HEK293 (cell line): ENCODE results near the gene CTNNB1.

Source experiments
- CTCF ChIA-PET: fragments of 350-600 bp; formaldehyde crosslinking; extraction: SDS; loops from one replicate; lab custom pipeline; 2021; ENCODE audit warnings: antibody characterized with exemption; lab: Yijun Ruan, JAX
- POLR2A ChIA-PET: fragments of 300-600 bp; formaldehyde crosslinking; extraction: SDS; loops from one replicate; lab custom pipeline; 2020; ENCODE audit warnings: antibody characterized with exemption, inconsistent platforms; lab: Yijun Ruan, JAX
- H3K27ac ChIP-seq: fragments of 200-500 bp; sonication (Bioruptor generic); 2 replicates; pipeline ENCODE4 v1.5.1; 2014; ENCODE audit warnings: low read depth, low read length, control low read depth, inconsistent platforms; ENCODE audit errors: extremely low read depth
- H3K36me3 ChIP-seq, 2 experiments: fragments of 200-500 bp in 1 of 2; sonication (Bioruptor generic) in 1 of 2; 1 replicate in 1 of 2; 2 replicates in 1 of 2; pipeline ENCODE4 v1.5.1; 2014 to 2017; ENCODE audit warnings: inconsistent platforms in 2 of 2, low read length in 2 of 2; ENCODE audit not compliant: control insufficient read depth in 2 of 2, insufficient read depth in 1 of 2
- H3K4me1 ChIP-seq: fragments of 200-500 bp; sonication (Bioruptor generic); 2 replicates; pipeline ENCODE4 v1.5.1; 2014; ENCODE audit warnings: mild to moderate bottlenecking, low read length, inconsistent platforms; ENCODE audit not compliant: control insufficient read depth, insufficient read depth
- H3K4me3 ChIP-seq: 2 replicates; pipeline ENCODE4 v1.5.1; 2011; ENCODE audit warnings: low read depth, mild to moderate bottlenecking, control low read depth, low read length, moderate library complexity
- H3K9me3 ChIP-seq: fragments of 200-500 bp; sonication (Bioruptor generic); 2 replicates; pipeline ENCODE4 v1.5.1; 2014; ENCODE audit warnings: low read depth, low read length, inconsistent platforms; ENCODE audit not compliant: control insufficient read depth, insufficient read depth
- BCL11A ChIP-seq: fragments of 450-650 bp; formaldehyde crosslinking; IDR thresholded peaks from 2 replicates; pipeline ENCODE4 v1.5.1; 2016; ENCODE audit warnings: low read depth, missing biosample characterization, missing genetic modification characterization
- HOXA7 ChIP-seq: sonication (generic); formaldehyde crosslinking; IDR thresholded peaks from 2 replicates; pipeline ENCODE4 v1.8.1; 2022; ENCODE audit warnings: missing genetic modification reagents, borderline replicate concordance
- HOXD13 ChIP-seq: sonication (generic); formaldehyde crosslinking; IDR thresholded peaks from 2 replicates; pipeline ENCODE4 v1.8.0; 2022; ENCODE audit warnings: missing genetic modification reagents, borderline replicate concordance
- IKZF3 ChIP-seq: fragments of 450-650 bp; IDR thresholded peaks from 2 replicates; pipeline ENCODE4 v1.5.0; 2018; ENCODE audit warnings: missing biosample characterization, mild to moderate bottlenecking, missing genetic modification characterization, moderate library complexity
- KLF16 ChIP-seq: fragments of 450-650 bp; formaldehyde crosslinking; IDR thresholded peaks from 2 replicates; pipeline ENCODE4 v1.5.1; 2017; ENCODE audit warnings: missing biosample characterization, missing genetic modification characterization
- OVOL3 ChIP-seq: fragments of 450-650 bp; formaldehyde crosslinking; IDR thresholded peaks from 2 replicates; pipeline ENCODE4 v1.5.1; 2016; ENCODE audit warnings: missing biosample characterization, missing genetic modification characterization
- YY1 ChIP-seq: fragments of 450-650 bp; formaldehyde crosslinking; IDR thresholded peaks from 2 replicates; pipeline ENCODE4 v1.5.1; 2018; ENCODE audit warnings: missing biosample characterization, missing genetic modification characterization
- ZFHX2 ChIP-seq: fragments of 450-650 bp; formaldehyde crosslinking; conservative IDR thresholded peaks from 2 replicates; pipeline ENCODE4 v1.5.1; 2016; ENCODE audit warnings: missing biosample characterization, missing genetic modification characterization
- ZFP37 ChIP-seq: fragments of 450-650 bp; formaldehyde crosslinking; IDR thresholded peaks from 2 replicates; pipeline ENCODE4 v1.5.1; 2016; ENCODE audit warnings: missing biosample characterization, missing genetic modification characterization
- ZNF10 ChIP-seq: fragments of 450-650 bp; formaldehyde crosslinking; IDR thresholded peaks from 2 replicates; pipeline ENCODE4 v1.5.1; 2017; ENCODE audit warnings: missing biosample characterization, missing genetic modification characterization
- ZNF140 ChIP-seq: fragments of 450-650 bp; formaldehyde crosslinking; IDR thresholded peaks from 2 replicates; pipeline ENCODE4 v1.5.1; 2016; ENCODE audit warnings: missing biosample characterization, missing genetic modification characterization
- ZNF184 ChIP-seq: fragments of 450-650 bp; IDR thresholded peaks from 2 replicates; pipeline ENCODE4 v1.5.1; 2018; ENCODE audit warnings: missing biosample characterization, mild to moderate bottlenecking, missing genetic modification characterization
- ZNF292 ChIP-seq: fragments of 450-650 bp; formaldehyde crosslinking; IDR thresholded peaks from 2 replicates; pipeline ENCODE4 v1.5.1; 2016; ENCODE audit warnings: low read depth, missing biosample characterization, missing genetic modification characterization, borderline replicate concordance
- ZNF324 ChIP-seq: fragments of 450-650 bp; formaldehyde crosslinking; IDR thresholded peaks from 2 replicates; pipeline ENCODE4 v1.5.1; 2016; ENCODE audit warnings: missing biosample characterization, missing genetic modification characterization
- ZNF37A ChIP-seq: fragments of 450-650 bp; IDR thresholded peaks from 2 replicates; pipeline ENCODE4 v1.5.1; 2018; ENCODE audit warnings: missing biosample characterization, missing genetic modification characterization
- ZNF423 ChIP-seq: fragments of 450-650 bp; formaldehyde crosslinking; IDR thresholded peaks from 2 replicates; pipeline ENCODE4 v1.5.1; 2016; ENCODE audit warnings: missing biosample characterization, missing genetic modification characterization
- ZNF558 ChIP-seq: fragments of 450-650 bp; formaldehyde crosslinking; IDR thresholded peaks from 2 replicates; pipeline ENCODE4 v1.5.1; 2016; ENCODE audit warnings: missing biosample characterization, missing genetic modification characterization
- ZNF654 ChIP-seq: fragments of 450-650 bp; formaldehyde crosslinking; IDR thresholded peaks from 2 replicates; pipeline ENCODE4 v1.5.1; 2016; ENCODE audit warnings: low read depth, missing biosample characterization, missing genetic modification characterization
- ZNF664 ChIP-seq: fragments of 450-650 bp; formaldehyde crosslinking; IDR thresholded peaks from 2 replicates; pipeline ENCODE4 v1.5.1; 2016; ENCODE audit warnings: missing biosample characterization, missing genetic modification characterization
- ZNF670 ChIP-seq: fragments of 450-650 bp; formaldehyde crosslinking; IDR thresholded peaks from 2 replicates; pipeline ENCODE4 v1.5.1; 2016; ENCODE audit warnings: missing biosample characterization, missing genetic modification characterization, low read depth
- ZNF776 ChIP-seq: fragments of 450-650 bp; formaldehyde crosslinking; IDR thresholded peaks from 2 replicates; pipeline ENCODE4 v1.5.0; 2017; ENCODE audit warnings: missing biosample characterization, missing genetic modification characterization, borderline replicate concordance
- ZXDB ChIP-seq: fragments of 450-650 bp; formaldehyde crosslinking; IDR thresholded peaks from 2 replicates; pipeline ENCODE4 v1.5.1; 2016; ENCODE audit warnings: missing biosample characterization, missing genetic modification characterization
- TF ChIP-seq, protein P1 (sequence below): sonication (generic); formaldehyde crosslinking; IDR thresholded peaks from 2 replicates; pipeline ENCODE4 v1.8.1; 2022; ENCODE audit warnings: mild to moderate bottlenecking, moderate library complexity, missing genetic modification reagents
- TF ChIP-seq, protein P2 (sequence below): fragments of 450-650 bp; formaldehyde crosslinking; IDR thresholded peaks from 2 replicates; pipeline ENCODE4 v1.5.1; 2016; ENCODE audit warnings: missing biosample characterization, missing genetic modification characterization, low read depth
- TF ChIP-seq, protein P3 (sequence below): IDR thresholded peaks from 2 replicates; pipeline ENCODE4 v1.6.1; 2011; ENCODE audit warnings: mild to moderate bottlenecking, low read depth, low read length, borderline replicate concordance
- TF ChIP-seq, protein P4 (sequence below): fragments of 450-650 bp; formaldehyde crosslinking; optimal IDR thresholded peaks from 2 replicates; pipeline ENCODE3; 2016; ENCODE audit warnings: missing biosample characterization, mild to moderate bottlenecking, missing genetic modification characterization
- TF ChIP-seq, protein P5 (sequence below): fragments of 450-650 bp; formaldehyde crosslinking; IDR thresholded peaks from 2 replicates; pipeline ENCODE4 v1.5.1; 2016; ENCODE audit warnings: missing biosample characterization, missing genetic modification characterization
- TF ChIP-seq, protein P6 (sequence below): fragments of 450-650 bp; formaldehyde crosslinking; IDR thresholded peaks from 2 replicates; pipeline ENCODE4 v1.5.1; 2017; ENCODE audit warnings: missing biosample characterization, missing genetic modification characterization

The CTNNB1 gene

DNA sequence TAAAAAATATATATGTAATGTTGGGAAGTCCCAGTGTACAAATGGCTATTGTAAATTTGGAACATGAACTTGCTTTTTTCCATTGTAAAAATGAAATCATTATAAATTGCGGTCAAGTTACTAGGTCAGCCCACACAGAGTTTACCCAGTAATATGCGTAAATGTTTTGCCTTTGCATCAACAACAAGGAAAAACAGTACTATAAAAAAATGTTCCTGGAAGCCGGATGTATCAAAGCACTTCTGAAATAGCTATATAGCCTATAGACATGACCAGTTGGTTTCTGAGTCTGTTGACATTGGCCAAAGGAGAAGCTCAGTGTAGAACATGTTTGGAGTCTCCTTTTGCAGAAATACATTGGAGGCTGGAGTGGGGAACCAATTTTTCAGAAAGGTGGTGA, 23.2 kb downstream of the CTNNB1 start:
- POLR2A ChIA-PET: no interaction called here
- Histone ChIP-seq H3K4me1 (no peaks in the 10 kb centered on the region; the same call in 1 of the 2 replicates), H3K9me3 (no peaks in the 10 kb centered on the region), H3K36me3 (peaks cover 4 to 39% of the 10 kb centered on the region in 2 experiments; a peak in 2 of 3 replicates)
- TF ChIP-seq ZNF776 (no peak), ZNF140 (no peak), YY1 (tag by site-specific recombination) (no peak), ZFHX2 (tag by site-specific recombination) (no peak), ZNF184 (tag by site-specific recombination) (no peak), ZXDB (tag by site-specific recombination) (no peak), ZNF558 (no peak), ZNF423 (tag by site-specific recombination) (no peak), KLF16 (tag by site-specific recombination) (no peak), ZNF654 (tag by site-specific recombination) (no peak), ZFP37 (tag by site-specific recombination) (no peak)
- TF ChIP-seq, protein P1, sequence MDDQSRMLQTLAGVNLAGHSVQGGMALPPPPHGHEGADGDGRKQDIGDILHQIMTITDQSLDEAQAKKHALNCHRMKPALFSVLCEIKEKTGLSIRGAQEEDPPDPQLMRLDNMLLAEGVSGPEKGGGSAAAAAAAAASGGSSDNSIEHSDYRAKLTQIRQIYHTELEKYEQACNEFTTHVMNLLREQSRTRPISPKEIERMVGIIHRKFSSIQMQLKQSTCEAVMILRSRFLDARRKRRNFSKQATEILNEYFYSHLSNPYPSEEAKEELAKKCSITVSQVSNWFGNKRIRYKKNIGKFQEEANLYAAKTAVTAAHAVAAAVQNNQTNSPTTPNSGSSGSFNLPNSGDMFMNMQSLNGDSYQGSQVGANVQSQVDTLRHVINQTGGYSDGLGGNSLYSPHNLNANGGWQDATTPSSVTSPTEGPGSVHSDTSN (CRISPR knock-in tag): no peak
- TF ChIP-seq, protein P2, sequence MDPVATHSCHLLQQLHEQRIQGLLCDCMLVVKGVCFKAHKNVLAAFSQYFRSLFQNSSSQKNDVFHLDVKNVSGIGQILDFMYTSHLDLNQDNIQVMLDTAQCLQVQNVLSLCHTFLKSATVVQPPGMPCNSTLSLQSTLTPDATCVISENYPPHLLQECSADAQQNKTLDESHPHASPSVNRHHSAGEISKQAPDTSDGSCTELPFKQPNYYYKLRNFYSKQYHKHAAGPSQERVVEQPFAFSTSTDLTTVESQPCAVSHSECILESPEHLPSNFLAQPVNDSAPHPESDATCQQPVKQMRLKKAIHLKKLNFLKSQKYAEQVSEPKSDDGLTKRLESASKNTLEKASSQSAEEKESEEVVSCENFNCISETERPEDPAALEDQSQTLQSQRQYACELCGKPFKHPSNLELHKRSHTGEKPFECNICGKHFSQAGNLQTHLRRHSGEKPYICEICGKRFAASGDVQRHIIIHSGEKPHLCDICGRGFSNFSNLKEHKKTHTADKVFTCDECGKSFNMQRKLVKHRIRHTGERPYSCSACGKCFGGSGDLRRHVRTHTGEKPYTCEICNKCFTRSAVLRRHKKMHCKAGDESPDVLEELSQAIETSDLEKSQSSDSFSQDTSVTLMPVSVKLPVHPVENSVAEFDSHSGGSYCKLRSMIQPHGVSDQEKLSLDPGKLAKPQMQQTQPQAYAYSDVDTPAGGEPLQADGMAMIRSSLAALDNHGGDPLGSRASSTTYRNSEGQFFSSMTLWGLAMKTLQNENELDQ (tag by site-specific recombination): no peak
- TF ChIP-seq, protein P3, sequence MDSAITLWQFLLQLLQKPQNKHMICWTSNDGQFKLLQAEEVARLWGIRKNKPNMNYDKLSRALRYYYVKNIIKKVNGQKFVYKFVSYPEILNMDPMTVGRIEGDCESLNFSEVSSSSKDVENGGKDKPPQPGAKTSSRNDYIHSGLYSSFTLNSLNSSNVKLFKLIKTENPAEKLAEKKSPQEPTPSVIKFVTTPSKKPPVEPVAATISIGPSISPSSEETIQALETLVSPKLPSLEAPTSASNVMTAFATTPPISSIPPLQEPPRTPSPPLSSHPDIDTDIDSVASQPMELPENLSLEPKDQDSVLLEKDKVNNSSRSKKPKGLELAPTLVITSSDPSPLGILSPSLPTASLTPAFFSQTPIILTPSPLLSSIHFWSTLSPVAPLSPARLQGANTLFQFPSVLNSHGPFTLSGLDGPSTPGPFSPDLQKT: no peak
- TF ChIP-seq, protein P4, sequence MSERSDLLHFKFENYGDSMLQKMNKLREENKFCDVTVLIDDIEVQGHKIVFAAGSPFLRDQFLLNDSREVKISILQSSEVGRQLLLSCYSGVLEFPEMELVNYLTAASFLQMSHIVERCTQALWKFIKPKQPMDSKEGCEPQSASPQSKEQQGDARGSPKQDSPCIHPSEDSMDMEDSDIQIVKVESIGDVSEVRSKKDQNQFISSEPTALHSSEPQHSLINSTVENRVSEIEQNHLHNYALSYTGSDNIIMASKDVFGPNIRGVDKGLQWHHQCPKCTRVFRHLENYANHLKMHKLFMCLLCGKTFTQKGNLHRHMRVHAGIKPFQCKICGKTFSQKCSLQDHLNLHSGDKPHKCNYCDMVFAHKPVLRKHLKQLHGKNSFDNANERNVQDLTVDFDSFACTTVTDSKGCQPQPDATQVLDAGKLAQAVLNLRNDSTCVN (tag by site-specific recombination): no peak
- TF ChIP-seq, all 188 proteins: peak for 0
- H3K27ac ChIP-seq: no peak overlapping the region
- H3K4me3 ChIP-seq: no peak overlapping the region
- CTCF ChIA-PET: no interaction called here

DNA sequence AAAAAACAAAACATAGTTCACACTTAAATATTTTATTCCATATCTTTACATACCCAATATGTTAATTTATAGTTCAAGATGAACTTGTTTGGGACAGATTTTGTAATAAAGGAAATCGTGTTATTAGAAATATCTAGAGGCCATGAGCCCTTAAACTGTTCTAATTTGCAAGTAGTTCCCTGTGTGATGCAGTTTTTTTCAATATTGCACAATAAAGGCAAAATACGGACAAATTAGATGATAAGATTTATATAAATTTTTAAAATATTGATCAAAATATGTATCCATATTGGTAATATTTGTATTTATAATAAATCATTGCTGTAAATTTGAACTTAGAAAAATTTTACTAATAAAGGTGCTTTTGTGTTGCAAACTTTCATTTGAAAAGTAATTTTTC, 23.8 kb downstream of the CTNNB1 start:
- POLR2A ChIA-PET: no interaction called here
- Histone ChIP-seq H3K27ac (no peak overlapping the region), H3K36me3 (peaks cover 4 to 45% of the 10 kb centered on the region in 2 experiments), H3K4me3 (no peak overlapping the region), H3K9me3 (no peaks in the 10 kb centered on the region), H3K4me1 (no peaks in the 10 kb centered on the region; the same call in 1 of the 2 replicates)
- TF ChIP-seq ZNF664 (tag by site-specific recombination) (no peak), HOXA7 (CRISPR knock-in tag) (no peak), BCL11A (tag by site-specific recombination) (no peak), ZNF10 (tag by site-specific recombination) (no peak), ZNF324 (tag by site-specific recombination) (no peak), ZNF292 (tag by site-specific recombination) (no peak), ZNF670 (tag by site-specific recombination) (no peak), ZNF37A (no peak), HOXD13 (CRISPR knock-in tag) (no peak), OVOL3 (tag by site-specific recombination) (no peak), IKZF3 (no peak)
- TF ChIP-seq, protein P5, sequence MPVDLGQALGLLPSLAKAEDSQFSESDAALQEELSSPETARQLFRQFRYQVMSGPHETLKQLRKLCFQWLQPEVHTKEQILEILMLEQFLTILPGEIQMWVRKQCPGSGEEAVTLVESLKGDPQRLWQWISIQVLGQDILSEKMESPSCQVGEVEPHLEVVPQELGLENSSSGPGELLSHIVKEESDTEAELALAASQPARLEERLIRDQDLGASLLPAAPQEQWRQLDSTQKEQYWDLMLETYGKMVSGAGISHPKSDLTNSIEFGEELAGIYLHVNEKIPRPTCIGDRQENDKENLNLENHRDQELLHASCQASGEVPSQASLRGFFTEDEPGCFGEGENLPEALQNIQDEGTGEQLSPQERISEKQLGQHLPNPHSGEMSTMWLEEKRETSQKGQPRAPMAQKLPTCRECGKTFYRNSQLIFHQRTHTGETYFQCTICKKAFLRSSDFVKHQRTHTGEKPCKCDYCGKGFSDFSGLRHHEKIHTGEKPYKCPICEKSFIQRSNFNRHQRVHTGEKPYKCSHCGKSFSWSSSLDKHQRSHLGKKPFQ (tag by site-specific recombination): no peak
- TF ChIP-seq, protein P6, sequence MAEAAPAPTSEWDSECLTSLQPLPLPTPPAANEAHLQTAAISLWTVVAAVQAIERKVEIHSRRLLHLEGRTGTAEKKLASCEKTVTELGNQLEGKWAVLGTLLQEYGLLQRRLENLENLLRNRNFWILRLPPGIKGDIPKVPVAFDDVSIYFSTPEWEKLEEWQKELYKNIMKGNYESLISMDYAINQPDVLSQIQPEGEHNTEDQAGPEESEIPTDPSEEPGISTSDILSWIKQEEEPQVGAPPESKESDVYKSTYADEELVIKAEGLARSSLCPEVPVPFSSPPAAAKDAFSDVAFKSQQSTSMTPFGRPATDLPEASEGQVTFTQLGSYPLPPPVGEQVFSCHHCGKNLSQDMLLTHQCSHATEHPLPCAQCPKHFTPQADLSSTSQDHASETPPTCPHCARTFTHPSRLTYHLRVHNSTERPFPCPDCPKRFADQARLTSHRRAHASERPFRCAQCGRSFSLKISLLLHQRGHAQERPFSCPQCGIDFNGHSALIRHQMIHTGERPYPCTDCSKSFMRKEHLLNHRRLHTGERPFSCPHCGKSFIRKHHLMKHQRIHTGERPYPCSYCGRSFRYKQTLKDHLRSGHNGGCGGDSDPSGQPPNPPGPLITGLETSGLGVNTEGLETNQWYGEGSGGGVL (tag by site-specific recombination): no peak
- CTCF ChIA-PET: no interaction called here
